Smooth muscle cell (in vitro differentiated cells): Measurements from ENCODE around the gene MALT1. TPM values are rescaled to one million over a fixed set of nuclear protein-coding genes. Genes with fewer than 3 reads are reported as not detected.

Experiments
- DNase-seq: peaks from one replicate; lab custom pipeline; 2025; ENCODE audit not compliant: unreplicated experiment; lab: John Stamatoyannopoulos, UW
- H2AFZ ChIP-seq: fragments of 200-600 bp; sonication (generic); 2 replicates; pipeline ENCODE4 v1.6.0; 2016; ENCODE audit warnings: antibody characterized with exemption, low read depth, mild to moderate bottlenecking
- H3F3A ChIP-seq: fragments of 200-600 bp; sonication (generic); 2 replicates; pipeline ENCODE4 v1.6.0; 2017; ENCODE audit warnings: antibody characterized with exemption, low read depth
- H3K27ac ChIP-seq: fragments of 200-600 bp; sonication (generic); 2 replicates; pipeline ENCODE4 v1.5.1; 2016; ENCODE audit warnings: low read depth, mild to moderate bottlenecking
- H3K27me3 ChIP-seq: fragments of 200-600 bp; sonication (generic); 2 replicates; pipeline ENCODE4 v1.6.1; 2016; ENCODE audit warnings: low read depth, mild to moderate bottlenecking
- H3K36me3 ChIP-seq: fragments of 200-600 bp; sonication (generic); 2 replicates; pipeline ENCODE4 v1.5.1; 2016; ENCODE audit warnings: low read depth
- H3K4me1 ChIP-seq: fragments of 200-600 bp; sonication (generic); 2 replicates; pipeline ENCODE4 v1.5.1; 2016; ENCODE audit warnings: low read depth
- H3K4me2 ChIP-seq: fragments of 200-600 bp; sonication (generic); 2 replicates; pipeline ENCODE4 v1.6.0; 2016; ENCODE audit warnings: mild to moderate bottlenecking
- H3K4me3 ChIP-seq: fragments of 200-600 bp; sonication (generic); 2 replicates; pipeline ENCODE4 v1.5.1; 2016; ENCODE audit warnings: mild to moderate bottlenecking
- H3K79me2 ChIP-seq: fragments of 200-600 bp; sonication (generic); 2 replicates; pipeline ENCODE4 v1.6.0; 2016; ENCODE audit warnings: low read depth, mild to moderate bottlenecking
- H3K9ac ChIP-seq: fragments of 200-600 bp; sonication (generic); 2 replicates; pipeline ENCODE4 v1.6.0; 2016; ENCODE audit warnings: low read depth
- H3K9me3 ChIP-seq: fragments of 200-600 bp; sonication (generic); replicated peaks from 2 replicates; pipeline ENCODE4 v1.5.1; 2016; ENCODE audit warnings: low read depth
- H4K20me1 ChIP-seq: fragments of 200-600 bp; sonication (generic); 2 replicates; pipeline ENCODE4 v1.6.0; 2016; ENCODE audit warnings: low read depth
- WGBS: methylation state at CpG from one replicate; pipeline ENCODE4 v1.1.7; 2016; ENCODE audit warnings: low lambda C conversion rate; 5-methylcytosine and 5-hydroxymethylcytosine counted together
- polyA plus RNA-seq: library from polyadenylated mRNA; unstranded; fragments of >200 nt; fragmentation: Nextera tagmentation; extraction: Ambion mirVana; gene quantifications from 2 replicates; pipeline ENCODE4 v1.2.1, GENCODE V29; 2016
- total RNA-seq: library from RNA; depleted of rRNA; stranded (reverse); fragments of >200 nt; gene quantifications from 2 replicates; pipeline ENCODE4 v1.2.3, GENCODE V29; 2014
- TF ChIP-seq, protein P1 (sequence below): fragments of 200-600 bp; sonication (generic); IDR thresholded peaks from 2 replicates; pipeline ENCODE4 v1.5.1; 2017; ENCODE audit warnings: borderline replicate concordance, mild to moderate bottlenecking, antibody characterized with exemption; ENCODE audit not compliant: insufficient read depth, poor library complexity, severe bottlenecking

MALT1 gene
- total and polyA plus RNA-seq, 2 experiments from 2014 or later: 12.4 to 42.2 TPM

- peak overlapping the region; percentile 76 for H3K27ac ChIP-seq
- H3K4me1 ChIP-seq: peaks cover 32% of the 10 kb centered on the region
- H2AFZ ChIP-seq: no peak overlapping the region
- peaks cover 22% of the 10 kb centered on the region for H3F3A ChIP-seq
- H3K4me3 ChIP-seq: no peak overlapping the region
- no peaks in the 10 kb centered on the region for H3K9me3 ChIP-seq
- peaks cover 30% of the 10 kb centered on the region for H3K79me2 ChIP-seq
- WGBS: 70% methylated on average over 11 of the region's 11 CpGs
- H3K9ac ChIP-seq: no peak overlapping the region
- H3K4me2 ChIP-seq: peak overlapping the region; percentile 97
- no peaks in the 10 kb centered on the region for H3K27me3 ChIP-seq
- no peak for DNase-seq
- H4K20me1 ChIP-seq: peaks cover 23% of the 10 kb centered on the region
- no peaks in the 10 kb centered on the region for H3K36me3 ChIP-seq
- TF ChIP-seq, protein P1, sequence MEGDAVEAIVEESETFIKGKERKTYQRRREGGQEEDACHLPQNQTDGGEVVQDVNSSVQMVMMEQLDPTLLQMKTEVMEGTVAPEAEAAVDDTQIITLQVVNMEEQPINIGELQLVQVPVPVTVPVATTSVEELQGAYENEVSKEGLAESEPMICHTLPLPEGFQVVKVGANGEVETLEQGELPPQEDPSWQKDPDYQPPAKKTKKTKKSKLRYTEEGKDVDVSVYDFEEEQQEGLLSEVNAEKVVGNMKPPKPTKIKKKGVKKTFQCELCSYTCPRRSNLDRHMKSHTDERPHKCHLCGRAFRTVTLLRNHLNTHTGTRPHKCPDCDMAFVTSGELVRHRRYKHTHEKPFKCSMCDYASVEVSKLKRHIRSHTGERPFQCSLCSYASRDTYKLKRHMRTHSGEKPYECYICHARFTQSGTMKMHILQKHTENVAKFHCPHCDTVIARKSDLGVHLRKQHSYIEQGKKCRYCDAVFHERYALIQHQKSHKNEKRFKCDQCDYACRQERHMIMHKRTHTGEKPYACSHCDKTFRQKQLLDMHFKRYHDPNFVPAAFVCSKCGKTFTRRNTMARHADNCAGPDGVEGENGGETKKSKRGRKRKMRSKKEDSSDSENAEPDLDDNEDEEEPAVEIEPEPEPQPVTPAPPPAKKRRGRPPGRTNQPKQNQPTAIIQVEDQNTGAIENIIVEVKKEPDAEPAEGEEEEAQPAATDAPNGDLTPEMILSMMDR: no peak
Measured at GRCh38 chr18:58669731-58670378, 1.4 kb upstream of the MALT1 start.

DNA sequence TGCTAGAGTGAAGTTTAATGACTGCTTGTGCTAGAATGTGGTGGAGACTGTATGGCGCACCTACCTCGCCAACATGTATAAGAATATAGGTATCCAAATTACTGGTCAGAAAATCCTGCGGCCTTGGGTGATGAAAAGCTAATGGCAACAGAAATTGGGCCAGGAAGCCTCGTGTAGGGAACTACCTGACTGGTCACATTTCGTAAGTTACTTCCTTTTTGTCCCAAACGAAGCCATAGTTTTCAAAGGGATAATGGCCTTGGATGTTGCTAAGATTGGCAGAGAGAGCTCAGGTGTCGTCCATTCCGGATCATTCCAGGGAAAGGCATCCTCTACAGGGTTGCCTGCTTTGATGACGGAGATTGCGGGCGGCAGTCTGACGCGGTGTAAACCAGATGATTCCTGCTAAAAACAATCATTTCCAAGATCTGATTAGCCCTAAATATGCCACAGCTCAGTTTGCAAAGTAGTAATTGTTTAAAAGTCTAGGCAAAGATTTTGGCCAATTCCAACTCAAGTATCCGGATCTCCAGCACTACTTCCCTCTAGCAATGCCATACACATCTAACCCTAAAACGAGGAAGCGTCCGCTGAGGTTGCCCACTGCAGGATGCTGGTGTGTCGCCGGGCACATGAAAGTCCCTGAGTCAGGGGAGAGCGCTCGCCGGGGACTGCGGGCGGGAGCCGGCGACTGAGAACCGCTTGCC is 708 bp upstream of the MALT1 start:
- 18% methylated on average over 27 of the region's 27 CpGs for WGBS
- Histone ChIP-seq H3K4me1 (peaks cover 32% of the 10 kb centered on the region), H3K4me2 (peak overlapping the region; percentile 97), H3K27ac (peak overlapping the region; percentile 76), H3K4me3 (peak overlapping the region; percentile 91), H3K27me3 (no peaks in the 10 kb centered on the region), H3K36me3 (no peaks in the 10 kb centered on the region), H3K79me2 (peaks cover 37% of the 10 kb centered on the region), H2AFZ (peak overlapping the region; percentile 11), H4K20me1 (peaks cover 30% of the 10 kb centered on the region), H3K9me3 (no peaks in the 10 kb centered on the region), H3K9ac (peak overlapping the region; percentile 48), H3F3A (peaks cover 22% of the 10 kb centered on the region)
- DNase-seq: no peak
- TF ChIP-seq, protein P1: no peak

GRCh38 chr18:58671632-58672564 is 633 bp downstream of the MALT1 start:
- H3K4me2 ChIP-seq: peak overlapping the region; percentile 97
- peaks cover 51% of the 10 kb centered on the region for H3K79me2 ChIP-seq
- H3F3A ChIP-seq: peaks cover 19% of the 10 kb centered on the region
- no peaks in the 10 kb centered on the region for H3K36me3 ChIP-seq
- H3K4me1 ChIP-seq: peaks cover 29% of the 10 kb centered on the region
- TF ChIP-seq, protein P1: peak; percentile 14
- no peaks in the 10 kb centered on the region for H3K9me3 ChIP-seq
- H3K27me3 ChIP-seq: no peaks in the 10 kb centered on the region
- peak overlapping the region; percentile 42 for H2AFZ ChIP-seq
- 4% methylated on average over 19 of the region's 64 CpGs for WGBS
- peak; percentile 56 for DNase-seq
- peak overlapping the region; percentile 76 for H3K27ac ChIP-seq
- H4K20me1 ChIP-seq: peaks cover 42% of the 10 kb centered on the region
- peak overlapping the region; percentile 77 for H3K9ac ChIP-seq
- peak overlapping the region; percentile 91 for H3K4me3 ChIP-seq
